ENCODE data around the gene SHOC2.
"Not testable (repeated sequence)": the region's sequence is repeated elsewhere in the genome, so short reads cannot be mapped to it uniquely, and the experiment has no call there.

SHOC2 gene

DNA sequence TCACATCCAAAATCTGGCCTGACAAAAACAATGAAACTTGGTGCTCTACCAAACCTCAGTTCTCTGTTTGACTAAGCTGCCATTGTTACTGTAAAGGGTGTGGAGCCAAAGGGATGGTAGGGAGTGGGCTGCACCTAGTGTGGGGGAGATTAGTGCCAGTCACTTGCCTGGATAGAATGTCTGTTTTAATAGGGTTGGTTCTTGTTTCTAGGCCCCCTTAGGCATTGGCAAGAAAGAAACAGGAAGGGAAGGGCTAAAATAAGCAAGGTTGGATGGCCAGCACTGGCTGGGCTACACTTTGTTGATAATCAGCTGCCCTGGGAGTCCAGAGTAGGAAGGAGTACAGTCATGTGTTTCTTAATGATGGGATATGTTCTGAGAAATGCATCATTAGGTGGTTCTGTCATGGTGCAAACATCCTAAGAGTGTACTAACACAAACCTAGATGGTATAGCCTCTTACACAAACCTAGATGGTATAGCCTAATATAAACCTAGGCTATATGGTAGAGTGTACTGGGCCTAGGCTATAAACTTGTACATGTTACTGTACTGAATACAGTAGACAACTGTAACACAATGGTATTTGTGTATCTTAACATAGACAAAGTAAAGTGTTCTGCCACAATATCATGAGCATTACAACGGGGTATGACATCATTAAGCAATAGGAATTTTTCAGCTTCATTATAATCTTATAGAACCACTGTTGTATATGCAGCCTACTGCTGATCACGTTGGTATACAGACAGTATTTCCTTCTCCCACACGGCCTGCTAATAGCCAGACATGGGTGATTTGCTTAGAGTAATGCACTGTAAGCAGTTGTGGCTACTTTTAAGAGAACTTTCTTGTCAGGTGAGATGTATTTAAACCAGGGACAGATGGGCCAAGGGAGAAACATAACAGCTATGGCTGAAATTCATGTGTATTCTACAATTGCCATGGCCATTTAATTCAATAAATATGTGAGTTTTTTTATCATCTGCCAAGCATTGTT is 15.8 kb upstream of the SHOC2 start:
- no peak overlapping the region for H3K4me3 ChIP-seq (ENCODE audit: low read depth, low read length)
- TF ChIP-seq MYC (IDR thresholded peaks at IDR 0.05; ENCODE audit: low read depth, low read length), result no peak
- TF ChIP-seq POLR2A (IDR thresholded peaks at IDR 0.05; ENCODE audit: extremely low read depth, insufficient read length), result no peak
- TF ChIP-seq, protein P1, sequence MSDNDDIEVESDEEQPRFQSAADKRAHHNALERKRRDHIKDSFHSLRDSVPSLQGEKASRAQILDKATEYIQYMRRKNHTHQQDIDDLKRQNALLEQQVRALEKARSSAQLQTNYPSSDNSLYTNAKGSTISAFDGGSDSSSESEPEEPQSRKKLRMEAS (IDR thresholded peaks at IDR 0.05; ENCODE audit: low read depth, low read length), result no peak
- TF ChIP-seq, protein P2, sequence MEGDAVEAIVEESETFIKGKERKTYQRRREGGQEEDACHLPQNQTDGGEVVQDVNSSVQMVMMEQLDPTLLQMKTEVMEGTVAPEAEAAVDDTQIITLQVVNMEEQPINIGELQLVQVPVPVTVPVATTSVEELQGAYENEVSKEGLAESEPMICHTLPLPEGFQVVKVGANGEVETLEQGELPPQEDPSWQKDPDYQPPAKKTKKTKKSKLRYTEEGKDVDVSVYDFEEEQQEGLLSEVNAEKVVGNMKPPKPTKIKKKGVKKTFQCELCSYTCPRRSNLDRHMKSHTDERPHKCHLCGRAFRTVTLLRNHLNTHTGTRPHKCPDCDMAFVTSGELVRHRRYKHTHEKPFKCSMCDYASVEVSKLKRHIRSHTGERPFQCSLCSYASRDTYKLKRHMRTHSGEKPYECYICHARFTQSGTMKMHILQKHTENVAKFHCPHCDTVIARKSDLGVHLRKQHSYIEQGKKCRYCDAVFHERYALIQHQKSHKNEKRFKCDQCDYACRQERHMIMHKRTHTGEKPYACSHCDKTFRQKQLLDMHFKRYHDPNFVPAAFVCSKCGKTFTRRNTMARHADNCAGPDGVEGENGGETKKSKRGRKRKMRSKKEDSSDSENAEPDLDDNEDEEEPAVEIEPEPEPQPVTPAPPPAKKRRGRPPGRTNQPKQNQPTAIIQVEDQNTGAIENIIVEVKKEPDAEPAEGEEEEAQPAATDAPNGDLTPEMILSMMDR (IDR thresholded peaks at IDR 0.05; ENCODE audit: low read depth, low read length), result no peak
- DNase-seq (ENCODE audit: low read depth), result no peak

DNA sequence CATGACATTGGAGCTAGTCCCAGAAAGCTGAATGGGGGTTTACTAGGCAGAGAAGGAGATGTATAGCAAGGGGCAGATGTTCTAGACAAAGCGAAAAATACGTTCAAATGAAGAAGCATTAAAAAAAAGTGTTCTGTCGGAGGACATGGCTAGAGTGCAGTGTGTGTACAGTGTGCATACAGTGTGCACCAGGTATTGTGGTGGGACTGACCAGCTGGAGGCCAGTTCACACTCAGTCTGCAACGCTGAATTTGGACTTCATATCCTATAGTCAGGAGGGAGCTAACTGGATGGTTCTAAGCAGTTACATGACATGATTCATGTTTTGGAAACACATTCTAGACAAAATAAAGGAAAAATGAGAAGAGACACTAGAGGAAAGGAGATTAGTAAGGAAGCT is 9.3 kb upstream of the SHOC2 start:
- DNase-seq (ENCODE audit: low read depth), result no peak
- no peak overlapping the region for H3K4me3 ChIP-seq (ENCODE audit: low read depth, low read length)
- TF ChIP-seq, protein P1 (IDR thresholded peaks at IDR 0.05; ENCODE audit: low read depth, low read length), result no peak
- TF ChIP-seq, protein P2 (IDR thresholded peaks at IDR 0.05; ENCODE audit: low read depth, low read length), result no peak
- TF ChIP-seq MYC (IDR thresholded peaks at IDR 0.05; ENCODE audit: low read depth, low read length) (no peak), POLR2A (IDR thresholded peaks at IDR 0.05; ENCODE audit: extremely low read depth, insufficient read length) (no peak)

DNA sequence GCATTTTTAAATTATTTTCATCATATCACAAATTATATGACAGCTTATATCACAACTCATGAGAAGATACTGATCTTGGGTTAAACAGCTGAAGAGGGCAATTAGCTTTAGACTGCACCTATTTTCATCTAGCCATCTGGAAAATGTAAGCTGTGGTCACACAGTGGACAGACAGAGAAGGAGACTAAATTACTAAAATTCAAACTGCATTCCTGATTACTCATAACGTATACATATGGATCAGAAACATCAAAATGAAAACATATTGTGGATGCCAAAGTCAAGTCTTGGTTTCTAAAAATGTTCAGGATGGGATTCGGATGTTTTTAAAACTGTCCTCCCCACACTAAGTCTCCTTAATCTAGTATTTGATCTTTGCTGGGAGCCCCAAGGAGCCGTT is 7.0 kb upstream of the SHOC2 start:
- no peak for DNase-seq (ENCODE audit: low read depth)
- no peak for TF ChIP-seq POLR2A (IDR thresholded peaks at IDR 0.05; ENCODE audit: extremely low read depth, insufficient read length)
- TF ChIP-seq, protein P2 (IDR thresholded peaks at IDR 0.05; ENCODE audit: low read depth, low read length), result no peak

DNA sequence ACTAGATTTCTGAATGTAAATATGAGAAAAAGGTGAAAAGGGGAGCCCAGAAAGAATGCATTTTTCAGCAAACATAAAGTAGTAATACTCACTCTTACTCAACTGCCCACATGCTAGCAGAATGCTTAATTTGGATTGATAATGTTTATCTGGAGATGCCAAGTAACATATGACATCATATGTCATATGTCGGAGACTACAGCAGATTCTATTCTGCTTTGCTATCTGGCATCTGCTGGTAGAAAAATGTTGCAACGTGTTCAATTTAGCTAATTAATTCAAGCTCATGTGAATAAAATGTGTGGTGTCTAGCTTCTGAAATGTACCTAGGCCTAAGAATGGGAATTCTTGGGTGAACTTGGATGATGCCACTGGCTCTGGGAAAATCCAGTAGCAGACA is 5.0 kb upstream of the SHOC2 start:
- no peak overlapping the region for H3K4me3 ChIP-seq (ENCODE audit: low read depth, low read length)
- no peak for DNase-seq (ENCODE audit: low read depth)
- TF ChIP-seq, protein P1 (IDR thresholded peaks at IDR 0.05; ENCODE audit: low read depth, low read length), result no peak
- TF ChIP-seq POLR2A (IDR thresholded peaks at IDR 0.05; ENCODE audit: extremely low read depth, insufficient read length) (no peak), MYC (IDR thresholded peaks at IDR 0.05; ENCODE audit: low read depth, low read length) (no peak)
- TF ChIP-seq, protein P2 (IDR thresholded peaks at IDR 0.05; ENCODE audit: low read depth, low read length), result no peak

More for the DNA sequence above, 7.0 kb upstream of the SHOC2 start:
- H3K4me3 ChIP-seq (ENCODE audit: low read depth, low read length), result no peak overlapping the region

DNA sequence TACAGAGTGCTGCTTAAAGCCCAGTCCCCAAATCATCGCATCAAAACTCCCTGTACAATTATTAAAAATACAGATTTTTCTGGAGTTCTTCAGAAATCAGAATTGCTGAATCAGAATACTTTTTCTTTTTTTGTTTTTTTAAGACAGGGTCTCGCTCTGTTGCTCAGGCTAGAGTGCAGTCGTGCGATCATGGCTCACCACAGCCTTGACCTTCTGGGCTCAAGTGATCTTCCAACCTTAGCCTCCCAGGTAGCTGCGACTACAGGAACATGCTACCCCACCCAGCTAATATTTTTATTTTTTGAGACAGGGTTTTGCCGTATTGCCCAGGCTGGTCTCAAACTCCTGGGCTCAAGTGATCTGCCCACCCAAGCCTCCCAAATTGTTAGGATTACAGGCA is 4.4 kb upstream of the SHOC2 start:
- H3K4me3 ChIP-seq (ENCODE audit: low read depth, low read length), result no peak overlapping the region
- TF ChIP-seq POLR2A (IDR thresholded peaks at IDR 0.05; ENCODE audit: extremely low read depth, insufficient read length) (no peak), MYC (IDR thresholded peaks at IDR 0.05; ENCODE audit: low read depth, low read length) (no peak)
- TF ChIP-seq, protein P2 (IDR thresholded peaks at IDR 0.05; ENCODE audit: low read depth, low read length), result no peak
- TF ChIP-seq, protein P1 (IDR thresholded peaks at IDR 0.05; ENCODE audit: low read depth, low read length), result no peak
- no peak for DNase-seq (ENCODE audit: low read depth)

DNA sequence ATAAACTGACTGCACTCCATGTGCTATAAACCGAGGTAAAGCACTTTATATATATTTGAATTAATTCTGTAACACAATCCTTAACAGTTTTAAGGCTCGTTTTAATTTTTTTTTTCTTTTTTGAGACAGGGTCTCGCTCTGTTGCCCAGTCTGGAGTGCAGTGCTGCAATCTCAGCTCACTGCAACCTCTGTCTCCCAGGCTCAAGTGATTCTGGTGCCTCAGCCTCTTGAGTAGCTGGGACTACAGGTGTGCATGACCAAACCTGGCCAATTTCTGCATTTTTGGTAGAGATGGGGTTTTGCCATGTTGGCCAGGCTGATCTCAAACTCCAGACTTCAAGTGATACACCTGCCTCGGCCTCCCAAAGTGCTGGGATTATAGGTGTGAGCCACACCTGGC is 3.8 kb upstream of the SHOC2 start:
- H3K4me3 ChIP-seq (ENCODE audit: low read depth, low read length); DNase-seq (ENCODE audit: low read depth): not testable (repeated sequence)
